Measurements from ENCODE around the gene LOXHD1.

LOXHD1 gene

DNA sequence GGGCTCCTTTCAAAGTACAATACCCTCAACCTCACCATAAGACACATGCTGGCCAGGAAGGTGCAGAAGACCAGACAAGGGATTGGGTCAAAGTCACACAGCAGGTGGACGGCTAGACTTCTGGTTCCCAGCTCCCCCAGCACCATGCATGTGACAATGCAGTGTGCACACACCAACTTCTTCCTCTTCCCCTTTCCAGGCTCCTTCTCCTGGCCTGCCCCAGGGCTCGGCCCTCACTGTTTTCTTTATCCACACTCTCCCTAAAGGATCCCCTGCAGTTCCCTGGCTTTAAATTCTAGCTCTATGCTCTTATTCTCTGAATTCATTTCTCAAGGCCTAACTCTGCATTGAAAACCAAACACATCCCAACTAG lies 82.3 kb downstream of the LOXHD1 start:
- DNase-seq (ENCODE audit: low spot score): no peak

DNA sequence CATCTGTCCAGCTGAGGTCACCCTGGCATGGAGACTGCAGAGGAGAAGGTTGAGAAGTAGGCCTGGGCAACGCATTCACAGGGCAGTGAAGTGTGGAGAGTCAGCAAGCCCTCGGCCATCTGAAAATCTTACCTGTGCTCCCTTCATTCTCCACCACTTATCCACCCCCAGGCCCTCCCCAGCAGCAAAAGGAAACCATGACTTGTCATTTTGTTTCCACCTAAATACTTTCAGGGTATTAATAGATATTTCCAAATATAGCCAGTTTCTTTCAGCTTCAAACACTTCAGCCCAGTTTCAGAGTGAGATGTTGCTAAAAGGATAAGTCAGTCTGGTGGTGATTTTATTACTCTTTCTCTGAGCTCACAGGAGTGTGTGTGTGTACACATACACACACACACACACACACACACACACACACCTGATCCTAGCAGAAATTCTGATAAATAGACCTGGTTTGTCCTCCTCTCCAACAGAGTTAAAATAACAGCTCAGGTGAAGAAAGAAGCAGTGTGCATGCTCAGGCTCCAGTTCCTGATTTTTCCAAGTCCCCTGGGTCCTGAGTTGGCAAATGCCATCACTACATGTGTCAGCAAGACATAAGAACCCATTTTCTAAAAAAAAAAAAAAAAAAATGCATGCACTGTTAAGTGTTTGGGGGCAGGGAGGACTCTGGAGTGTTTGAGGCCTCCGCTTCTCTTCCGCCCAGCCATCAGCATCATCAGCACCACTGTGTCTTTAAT lies 82.8 kb downstream of the LOXHD1 start:
- no peak for DNase-seq (ENCODE audit: low spot score)

DNA sequence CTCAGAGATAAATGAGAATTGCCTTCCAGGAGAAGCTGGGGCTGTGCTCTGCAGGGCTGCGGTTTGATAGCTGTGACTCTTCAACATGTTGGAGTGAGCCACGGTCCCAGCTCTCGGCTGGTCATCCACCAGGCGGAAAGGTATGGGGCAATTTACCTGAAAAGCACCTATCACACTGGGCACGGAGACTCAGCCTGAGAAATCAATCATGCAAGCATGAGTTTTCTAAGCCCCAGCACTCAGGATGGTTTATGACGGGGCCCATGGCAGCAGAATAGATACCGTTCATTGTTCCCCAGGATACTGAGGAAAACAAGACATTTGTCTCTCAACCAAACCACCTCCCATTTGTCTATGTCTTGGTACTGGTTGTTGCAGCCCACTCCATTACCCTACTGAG lies 83.9 kb downstream of the LOXHD1 start:
- no peak for DNase-seq (ENCODE audit: low spot score)

DNA sequence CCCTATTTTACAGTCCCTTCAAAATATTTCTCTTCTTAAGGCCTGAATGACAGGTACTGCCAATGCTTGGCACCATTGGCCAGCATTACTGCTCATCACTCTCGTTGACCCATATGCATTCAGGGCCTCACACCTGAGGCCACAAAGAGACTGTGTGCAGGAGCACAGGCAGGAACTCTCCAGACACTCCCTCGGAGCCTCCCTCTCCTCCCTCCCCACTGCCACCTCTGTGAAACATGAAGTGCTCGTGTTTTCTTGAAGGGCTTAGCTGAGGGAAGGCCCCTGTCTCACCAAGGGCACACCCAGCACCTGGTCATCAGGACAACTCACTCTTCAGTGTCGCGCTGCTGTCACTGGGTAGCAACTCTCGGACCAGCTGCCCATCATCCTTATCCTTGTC lies 85.3 kb downstream of the LOXHD1 start:
- no peak for DNase-seq (ENCODE audit: low spot score)

GRCh38 chr18:46570666-46571065 lies 86.4 kb downstream of the LOXHD1 start:
- DNase-seq (ENCODE audit: low spot score): no peak

GRCh38 chr18:46570134-46570533 lies 86.9 kb downstream of the LOXHD1 start:
- no peak for DNase-seq (ENCODE audit: low spot score)

DNA sequence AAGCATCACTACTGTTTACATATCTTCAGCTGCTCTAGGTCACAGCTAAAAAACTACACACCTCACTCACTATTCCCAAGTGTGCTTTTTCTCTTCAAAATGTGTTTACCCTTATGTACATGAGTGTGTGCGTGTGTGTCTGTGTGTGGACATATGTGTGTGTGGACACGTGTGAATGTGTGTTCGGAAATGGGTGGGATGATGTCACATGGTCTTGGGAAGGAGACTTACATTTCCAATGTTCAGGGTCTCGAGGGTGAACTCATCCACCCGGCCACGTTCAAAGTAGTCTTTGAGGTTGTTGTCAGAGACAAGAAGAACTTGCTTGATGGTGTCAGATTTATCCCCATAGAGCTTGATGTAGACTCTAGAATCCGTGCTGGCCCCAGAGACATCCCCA lies 87.8 kb downstream of the LOXHD1 start:
- no peak for DNase-seq (ENCODE audit: low spot score)

DNA sequence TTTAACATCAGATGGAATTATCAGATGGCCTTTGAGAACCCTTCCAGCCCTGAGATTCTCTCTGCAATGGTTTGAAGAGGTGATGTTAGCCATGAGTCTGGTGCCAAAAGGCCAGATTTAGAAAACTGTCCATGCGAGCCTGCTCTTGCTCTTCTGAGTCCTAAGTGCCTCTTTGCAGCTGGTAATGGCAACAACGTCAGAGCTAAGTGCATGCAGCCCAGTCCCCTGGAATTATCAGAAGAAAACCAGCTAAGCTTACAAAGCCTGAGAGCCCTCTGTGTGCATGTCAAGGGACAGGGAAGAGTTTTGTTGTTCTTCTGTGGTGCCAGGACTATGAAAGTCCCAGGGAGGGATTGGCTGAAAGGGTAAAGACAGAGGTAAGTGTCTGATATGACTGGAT lies 89.8 kb downstream of the LOXHD1 start:
- DNase-seq (ENCODE audit: low spot score): no peak

DNA sequence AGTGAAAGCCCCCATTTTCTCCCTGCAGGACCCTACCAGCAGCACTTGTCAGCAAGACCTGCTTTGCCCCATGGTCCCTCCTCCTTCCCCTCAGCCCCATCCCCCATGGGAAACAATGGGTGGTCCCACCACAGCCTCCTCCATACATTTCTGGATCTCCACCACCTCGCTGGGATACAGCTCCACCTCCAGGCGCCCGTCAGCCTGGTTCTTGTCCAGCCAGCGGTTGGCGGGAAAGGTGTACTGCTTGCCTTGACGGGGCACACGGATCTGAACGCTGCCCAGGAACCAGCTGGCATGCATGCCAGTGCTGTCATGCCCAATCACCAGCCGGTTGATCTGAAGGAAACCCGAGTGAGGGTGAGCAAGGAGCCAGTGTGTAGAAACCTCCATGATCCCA lies 90.9 kb downstream of the LOXHD1 start:
- no peak for DNase-seq (ENCODE audit: low spot score)

- DNase-seq (ENCODE audit: low spot score): no peak
Observed at GRCh38 chr18:46565256-46565655, 91.8 kb downstream of the LOXHD1 start.

- no peak for DNase-seq (ENCODE audit: low spot score)
Observed at GRCh38 chr18:46563317-46563716, 93.7 kb downstream of the LOXHD1 start.

DNA sequence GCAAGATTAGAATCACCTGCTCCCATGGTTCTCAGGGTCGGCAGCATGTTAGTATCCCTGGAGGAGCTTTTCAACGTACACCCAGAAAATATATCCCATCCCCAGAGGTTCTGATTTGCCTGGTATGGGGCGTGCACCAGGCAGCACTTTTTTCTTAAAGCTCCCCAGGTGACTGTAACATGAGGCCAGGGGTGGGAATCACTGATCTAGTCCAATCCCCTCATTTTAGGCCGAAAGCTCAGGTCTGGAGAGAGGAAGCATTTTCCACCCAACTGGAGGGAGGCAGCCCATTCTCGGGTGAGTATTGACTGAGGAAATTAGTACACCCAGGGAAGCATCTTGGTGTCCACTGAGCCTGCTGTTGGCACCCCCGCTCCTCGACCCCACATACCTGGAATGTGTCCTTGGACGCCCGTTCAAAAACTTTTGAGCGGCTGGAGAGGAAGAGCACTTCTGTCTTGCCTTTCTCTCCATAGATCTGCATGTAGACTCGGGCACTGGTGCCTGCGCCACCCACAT lies 94.3 kb downstream of the LOXHD1 start:
- DNase-seq (ENCODE audit: low spot score): no peak

DNA sequence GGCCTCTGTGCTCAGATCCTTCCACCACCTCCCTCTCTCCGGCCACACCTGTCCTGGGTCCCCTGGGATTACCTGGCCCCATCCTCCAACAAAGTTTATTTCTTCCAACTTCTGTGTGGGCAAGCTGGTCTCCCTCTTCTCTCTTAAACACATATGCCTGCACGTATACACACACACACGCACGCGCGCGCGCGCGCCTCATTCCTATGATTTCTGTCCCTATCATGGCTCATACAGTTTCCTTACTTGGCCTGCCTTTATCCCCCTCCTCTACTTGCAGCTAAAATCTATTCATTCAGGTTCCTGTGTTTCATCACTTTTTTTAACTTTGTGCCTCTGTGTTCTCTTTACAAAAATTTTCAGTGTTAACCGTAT lies 96.4 kb downstream of the LOXHD1 start:
- no peak for DNase-seq (ENCODE audit: low spot score)

- DNase-seq (ENCODE audit: low spot score): no peak
Observed at GRCh38 chr18:46559946-46560670, 96.9 kb downstream of the LOXHD1 start.

DNA sequence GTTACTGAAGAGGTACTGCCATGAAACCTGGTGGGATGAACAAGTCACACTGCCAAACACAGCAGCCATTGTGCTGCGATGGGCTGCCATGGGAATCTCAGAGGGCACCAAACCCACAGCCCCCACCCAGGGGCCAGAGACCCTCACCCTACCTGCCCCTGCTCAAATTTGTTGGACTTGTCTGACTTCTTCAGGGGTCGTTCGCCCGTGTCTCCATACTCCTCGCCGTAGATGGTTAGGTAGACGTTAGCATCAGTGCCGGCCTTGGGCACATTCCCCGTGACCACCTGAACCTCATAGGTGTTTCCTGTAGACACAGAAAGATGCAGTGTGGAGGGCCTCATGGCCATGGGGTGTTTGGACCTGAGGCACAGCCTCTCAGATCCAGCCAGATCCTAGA lies 97.7 kb downstream of the LOXHD1 start:
- no peak for DNase-seq (ENCODE audit: low spot score)

DNA sequence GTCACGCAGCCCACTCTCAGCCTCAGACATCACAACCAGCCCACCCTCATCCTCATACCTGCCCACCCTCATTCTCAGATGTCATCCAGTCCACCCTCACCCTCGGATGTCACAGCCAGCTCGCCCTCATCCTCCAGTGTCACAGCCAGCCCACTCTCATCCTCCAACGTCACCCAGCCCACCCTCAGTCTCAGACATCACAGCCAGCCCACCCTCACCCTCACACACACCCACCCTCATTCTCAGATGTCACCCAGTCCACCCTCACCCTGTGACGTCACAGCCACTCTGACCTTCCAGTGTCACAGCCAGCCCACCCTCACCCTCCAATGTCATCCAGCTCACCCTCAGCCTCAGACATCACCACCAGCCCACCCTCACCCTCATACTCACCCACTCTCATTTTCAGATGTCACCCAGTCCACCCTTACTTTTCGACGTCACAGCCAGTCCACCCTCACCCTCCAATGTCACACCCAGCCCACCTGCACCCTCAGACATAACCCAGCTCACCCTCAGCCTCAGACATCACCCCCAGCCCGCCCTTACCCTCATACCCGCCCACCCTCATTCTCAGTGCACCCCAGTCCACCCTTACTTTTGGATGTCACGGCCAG lies 100.3 kb downstream of the LOXHD1 start:
- DNase-seq (ENCODE audit: low spot score): no peak

DNA sequence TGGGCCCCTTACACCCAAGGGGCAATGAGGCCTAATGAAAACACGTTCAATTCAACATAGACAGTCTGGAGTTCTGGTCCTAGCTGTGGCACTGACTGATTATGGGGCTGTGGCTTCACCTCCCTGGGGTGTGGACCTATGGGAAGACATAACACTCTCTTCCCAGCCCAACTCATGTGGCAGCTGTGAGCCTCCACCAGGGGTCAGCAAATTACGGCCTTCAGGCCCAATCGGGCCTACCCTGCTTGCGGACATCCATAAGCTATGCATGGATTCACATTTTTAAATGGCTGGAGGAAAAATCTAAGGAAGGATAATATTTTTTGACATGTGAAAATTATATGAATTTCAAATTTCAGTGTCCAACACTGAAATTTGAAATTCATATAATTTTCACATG lies 101.3 kb downstream of the LOXHD1 start:
- peak; percentile 5 for DNase-seq (ENCODE audit: low spot score)

DNA sequence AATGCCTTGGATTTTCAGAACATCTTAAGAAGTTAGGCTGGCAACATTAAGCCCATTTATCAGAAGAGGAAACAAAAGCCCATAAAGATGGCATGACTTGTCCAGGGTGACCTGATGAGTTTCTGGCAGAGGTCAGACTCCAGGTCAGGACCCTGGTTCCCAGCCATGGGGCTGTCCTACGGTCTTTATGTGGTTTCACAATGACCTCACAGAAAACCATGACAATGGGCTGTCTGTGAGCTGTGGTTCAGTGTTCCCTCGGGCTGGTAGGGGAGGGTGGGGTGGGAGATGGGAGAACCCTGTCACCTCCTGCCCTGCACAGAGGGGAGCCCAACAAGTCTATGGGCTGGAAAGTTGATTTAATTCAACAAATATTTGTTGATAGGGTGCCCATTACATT lies 101.8 kb downstream of the LOXHD1 start:
- no peak for DNase-seq (ENCODE audit: low spot score)

- no peak for DNase-seq (ENCODE audit: low spot score)
Observed at GRCh38 chr18:46554406-46555080, 102.5 kb downstream of the LOXHD1 start.

DNA sequence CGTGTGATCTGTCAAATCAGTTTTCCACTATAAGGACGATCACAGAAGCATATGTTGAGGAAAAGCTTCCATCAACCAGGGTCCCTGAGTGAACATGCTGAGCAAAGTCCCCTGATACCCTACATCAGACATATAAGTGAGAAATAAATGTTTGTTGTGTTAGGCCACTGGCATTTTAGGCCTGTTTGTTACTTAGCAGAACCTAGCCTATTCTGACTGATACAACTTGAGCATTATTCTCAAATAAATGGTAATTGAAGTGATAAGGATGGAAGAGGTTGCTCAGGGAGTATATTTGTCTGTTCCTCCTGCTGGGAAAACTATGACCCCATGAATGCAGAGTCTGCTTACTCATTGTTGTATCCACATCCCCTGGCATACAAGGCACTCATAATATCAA lies 106.4 kb downstream of the LOXHD1 start:
- DNase-seq (ENCODE audit: low spot score): no peak

DNA sequence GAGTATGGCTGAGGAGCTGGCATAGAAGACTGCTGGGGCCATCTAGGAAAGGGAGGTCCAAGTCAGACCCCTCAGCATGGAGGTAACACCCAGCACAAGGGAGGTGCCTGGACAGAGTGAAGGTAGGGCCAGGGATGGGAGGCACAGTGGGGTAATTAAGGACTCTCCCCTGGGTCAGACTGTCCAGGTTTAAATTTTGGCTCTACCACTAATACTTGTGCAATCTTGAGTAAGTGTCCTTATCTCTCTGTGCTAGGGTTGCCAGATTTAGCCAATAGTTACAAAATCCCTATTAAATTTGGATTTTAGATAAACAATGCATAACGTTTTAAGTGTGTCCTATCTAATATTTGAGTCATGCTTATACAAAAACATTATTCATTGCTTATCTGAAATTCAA lies 109.5 kb downstream of the LOXHD1 start:
- DNase-seq (ENCODE audit: low spot score): no peak

GRCh38 chr18:46546111-46546640 lies 110.8 kb downstream of the LOXHD1 start:
- DNase-seq (ENCODE audit: low spot score): no peak

All from activated CD4-positive, alpha-beta T cell treated with anti-CD3 and anti-CD28 coated beads, Interleukin-2, Interleukin-4, amounts not matched to agents 100 ng/mL and 50 ng/mL, durations not matched to agents 16 hours and 8 hours (primary cell).